Uterus (tissue), 4 donors: ENCODE measurements around the gene DMGDH. TPM values are rescaled to one million over a fixed set of nuclear protein-coding genes. Genes with fewer than 3 reads are reported as not detected.
A peak's percentile ranks its signal among the peaks of the same experiment; 100 is the strongest.

Experiments
- DNase-seq, 2 donors: peaks; one replicate each; pipeline ENCODE4 v3.0.0-alpha.2; 2019 to 2020
- H3K27ac ChIP-seq, 2 donors: fragments of 200-600 bp; sonication (generic); 1 replicate in 1 of 2; 2 replicates in 1 of 2; pipeline ENCODE4 v1.5.1; 2016 to 2018
- H3K27me3 ChIP-seq, 2 donors: fragments of 200-600 bp; sonication (generic); one replicate each; pipeline ENCODE4 v1.5.1; 2018 to 2019; ENCODE audit warnings: control low read depth in 1 of 2
- H3K36me3 ChIP-seq, 2 donors: fragments of 200-600 bp; sonication (generic); one replicate each; pipeline ENCODE4 v1.5.1; 2019; ENCODE audit warnings: control low read depth in 1 of 2
- H3K4me1 ChIP-seq, 2 donors: fragments of 200-600 bp; sonication (generic); one replicate each; pipeline ENCODE4 v1.5.1; 2018 to 2019; ENCODE audit warnings: control low read depth in 1 of 2
- H3K4me3 ChIP-seq, 2 donors: fragments of 200-600 bp; sonication (generic); 1 replicate in 1 of 2; 2 replicates in 1 of 2; pipeline ENCODE4 v1.5.1; 2018 to 2019; ENCODE audit warnings: mild to moderate bottlenecking in 1 of 2
- H3K9me3 ChIP-seq, 2 donors: fragments of 200-600 bp; sonication (generic); one replicate each; pipeline ENCODE4 v1.5.1; 2019; ENCODE audit warnings: control low read depth in 1 of 2
- CTCF ChIP-seq, 4 experiments: fragments of 200-600 bp in 2 of 4; fragments of 450-650 bp in 2 of 4; sonication (generic) in 2 of 4; IDR thresholded peaks; one replicate each; pipeline ENCODE4 v1.5.1; 2016 to 2019; ENCODE audit warnings: antibody characterized with exemption in 4 of 4, mild to moderate bottlenecking in 2 of 4, moderate library complexity in 1 of 4
- POLR2A ChIP-seq, 2 donors: fragments of 450-650 bp; IDR thresholded peaks; one replicate each; pipeline ENCODE4 v1.6.1; 2016; ENCODE audit warnings: antibody characterized with exemption in 2 of 2, mild to moderate bottlenecking in 1 of 2, moderate library complexity in 1 of 2
- intact Hi-C: fragments of 100-400 bp; cut with DNase I; formaldehyde crosslinking; loops from one replicate; pipeline ENCODE4 v1.15.1; 2023; ENCODE audit warnings: low total_unique reads
- total RNA-seq, 4 donors: library from RNA; depleted of rRNA in 3 of 4; stranded (reverse); fragments of >200 nt in 3 of 4; gene quantifications; one replicate each; pipeline versions ENCODE4 v1.1.0 to v1.2.4, GENCODE V29; 2014 to 2023
- donor health status: DM: yes; HTN: yes; CAD: no.

DMGDH gene
- total RNA-seq, 4 donors from 2014 or later = 2.8 to 5.7 TPM; not detected in 2

DNA sequence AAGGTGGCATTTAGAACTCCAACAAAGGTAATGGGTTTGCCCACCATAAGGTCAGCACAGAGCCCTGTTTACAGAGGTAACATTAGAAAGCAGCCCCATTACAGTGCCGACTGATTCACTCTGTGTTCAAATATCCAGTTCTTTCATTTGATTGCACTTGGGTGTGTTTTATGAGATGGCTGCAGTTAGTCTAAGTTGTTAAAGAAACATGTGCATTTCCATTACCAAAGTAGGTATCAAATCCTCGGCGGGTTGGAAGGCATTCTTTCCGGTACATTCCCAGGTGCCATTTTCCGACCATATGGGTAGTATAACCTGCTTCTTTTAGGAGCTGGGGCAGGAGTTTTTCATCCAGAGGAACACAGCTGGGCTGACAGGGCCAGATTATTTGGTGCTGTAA lies 100.7 kb downstream of the DMGDH start:
- no peak for DNase-seq
- Histone ChIP-seq H3K36me3 (no peaks in the 10 kb centered on the region), H3K9me3 (no peaks in the 10 kb centered on the region), H3K27ac (peak overlapping the region; percentile 38 to 43), H3K4me3 (no peak overlapping the region), H3K27me3 (no peaks in the 10 kb centered on the region), H3K4me1 (peaks cover 3 to 6% of the 10 kb centered on the region in 2 donors)
- intact Hi-C loops = loop anchor here (10.0 kb wide), 2 partner anchors 324 to 434 kb away; partner anchors contain the start of gene LHFPL2
- no peak for TF ChIP-seq POLR2A (IDR thresholded peaks at IDR 0.05)
- TF ChIP-seq CTCF (IDR thresholded peaks at IDR 0.05) = no peak

- no peaks in the 10 kb centered on the region for H3K9me3 ChIP-seq
- H3K27ac ChIP-seq = no peak overlapping the region
- H3K27me3 ChIP-seq = no peaks in the 10 kb centered on the region
- H3K4me1 ChIP-seq = no peaks in the 10 kb centered on the region
- no peak overlapping the region for H3K4me3 ChIP-seq
- H3K36me3 ChIP-seq = no peaks in the 10 kb centered on the region
- TF ChIP-seq CTCF (IDR thresholded peaks at IDR 0.05) (peak; percentile 50 to 83 (median 62)), POLR2A (IDR thresholded peaks at IDR 0.05) (no peak)
- intact Hi-C loops = loop anchor here (10.0 kb wide), 2 partner anchors 320 to 430 kb away; partner anchors contain the start of gene LHFPL2
- no peak for DNase-seq
These were observed 104.6 kb downstream of the DMGDH start for GRCh38 chr5:78964889-78965288.

- Histone ChIP-seq H3K27me3 (no peaks in the 10 kb centered on the region), H3K4me3 (no peak overlapping the region), H3K4me1 (no peaks in the 10 kb centered on the region), H3K9me3 (no peaks in the 10 kb centered on the region), H3K36me3 (no peaks in the 10 kb centered on the region), H3K27ac (no peak overlapping the region)
- no peak for TF ChIP-seq POLR2A (IDR thresholded peaks at IDR 0.05)
- TF ChIP-seq CTCF (IDR thresholded peaks at IDR 0.05) = no peak
- DNase-seq = no peak
- intact Hi-C loops = loop anchor here (10.0 kb wide), 2 partner anchors 317 to 427 kb away; partner anchors contain the start of gene LHFPL2
These were observed 107.7 kb downstream of the DMGDH start for GRCh38 chr5:78961743-78962142.

- no peak overlapping the region for H3K4me3 ChIP-seq
- DNase-seq = no peak
- no peak for TF ChIP-seq POLR2A (IDR thresholded peaks at IDR 0.05)
- TF ChIP-seq CTCF (IDR thresholded peaks at IDR 0.05) = no peak
- no peaks in the 10 kb centered on the region for H3K9me3 ChIP-seq
- no peaks in the 10 kb centered on the region for H3K36me3 ChIP-seq
- intact Hi-C loops = loop anchor here (10.0 kb wide), 2 partner anchors 315 to 425 kb away; partner anchors contain the start of gene LHFPL2
- H3K27ac ChIP-seq = no peak overlapping the region
- no peaks in the 10 kb centered on the region for H3K4me1 ChIP-seq
- H3K27me3 ChIP-seq = no peaks in the 10 kb centered on the region
These were observed 109.7 kb downstream of the DMGDH start for GRCh38 chr5:78959767-78960166.

GRCh38 chr5:78958672-78959445 lies 110.6 kb downstream of the DMGDH start:
- H3K27ac ChIP-seq = no peak overlapping the region
- no peaks in the 10 kb centered on the region for H3K36me3 ChIP-seq
- H3K4me3 ChIP-seq = no peak overlapping the region
- H3K9me3 ChIP-seq = no peaks in the 10 kb centered on the region
- H3K4me1 ChIP-seq = no peaks in the 10 kb centered on the region
- intact Hi-C loops = no loop called here
- no peaks in the 10 kb centered on the region for H3K27me3 ChIP-seq
- TF ChIP-seq POLR2A (IDR thresholded peaks at IDR 0.05) = no peak
- TF ChIP-seq CTCF (IDR thresholded peaks at IDR 0.05) = no peak
- DNase-seq = no peak
